RPMI8226 (cell line): ENCODE data around the gene KAZN.

Experiments
- DNase-seq: peaks from one replicate; pipeline ENCODE4 v3.0.0-alpha.2; 2015

KAZN gene

DNA sequence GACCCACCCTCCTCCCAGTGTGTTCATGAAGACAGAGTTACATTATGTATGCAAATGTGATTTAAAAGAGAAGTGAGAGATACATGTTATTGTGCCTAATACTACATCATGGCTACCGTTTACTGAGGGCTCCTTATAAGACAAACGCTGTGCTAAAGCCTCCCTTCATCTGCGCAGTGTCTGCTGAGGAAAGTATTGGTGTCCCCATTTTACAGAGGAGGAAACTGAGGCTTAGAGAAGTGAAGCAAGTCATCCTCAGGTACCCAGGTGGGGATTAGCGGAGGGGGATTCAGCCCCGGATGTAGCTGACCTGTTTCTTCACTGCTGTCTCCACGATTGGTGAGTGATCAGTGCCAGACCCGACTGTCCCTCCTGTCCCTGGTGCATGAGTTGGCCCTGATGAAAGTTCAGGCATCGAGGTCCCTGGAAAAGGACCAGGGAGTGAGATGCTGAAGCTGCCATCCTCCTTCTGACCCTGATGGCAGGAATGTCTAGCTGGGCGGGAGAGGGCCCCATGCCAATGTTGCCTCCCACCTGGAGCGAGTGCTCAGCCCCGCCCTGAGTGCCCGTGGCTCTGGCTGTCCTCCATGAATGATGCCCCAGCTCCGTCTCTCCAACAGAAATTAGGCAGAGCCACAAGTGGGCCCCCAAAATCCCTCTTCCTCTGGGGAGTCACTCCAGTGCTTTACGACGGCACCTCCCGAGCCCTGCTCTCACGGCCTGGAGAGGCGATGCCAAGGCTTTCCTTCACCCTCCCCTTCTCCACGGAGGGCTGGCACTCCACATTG, 204.7 kb downstream of the KAZN start:
- DNase-seq = no peak

DNA sequence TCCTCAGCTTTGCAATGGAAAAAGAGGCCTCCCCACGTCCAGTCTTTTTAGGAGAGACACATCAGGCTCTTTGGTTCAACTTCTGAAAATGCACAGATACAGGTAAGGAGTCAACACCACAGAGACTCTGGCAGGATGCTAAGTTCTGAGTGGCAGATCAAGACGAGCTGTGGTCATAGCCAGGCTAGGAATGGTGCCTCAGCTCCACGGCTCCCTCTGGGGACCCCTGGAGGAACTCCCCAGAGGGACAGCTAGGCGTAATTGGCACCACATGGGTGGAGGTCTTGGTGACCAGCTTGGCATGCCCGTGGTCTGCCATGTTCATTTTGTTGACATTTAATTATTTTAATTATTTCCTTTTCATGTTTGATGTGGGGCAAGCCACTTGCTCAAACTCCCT, 206.1 kb downstream of the KAZN start:
- DNase-seq = peak; percentile 25

- DNase-seq = no peak
These were observed 208.3 kb downstream of the KAZN start for GRCh38 chr1:14806772-14807171.

DNA sequence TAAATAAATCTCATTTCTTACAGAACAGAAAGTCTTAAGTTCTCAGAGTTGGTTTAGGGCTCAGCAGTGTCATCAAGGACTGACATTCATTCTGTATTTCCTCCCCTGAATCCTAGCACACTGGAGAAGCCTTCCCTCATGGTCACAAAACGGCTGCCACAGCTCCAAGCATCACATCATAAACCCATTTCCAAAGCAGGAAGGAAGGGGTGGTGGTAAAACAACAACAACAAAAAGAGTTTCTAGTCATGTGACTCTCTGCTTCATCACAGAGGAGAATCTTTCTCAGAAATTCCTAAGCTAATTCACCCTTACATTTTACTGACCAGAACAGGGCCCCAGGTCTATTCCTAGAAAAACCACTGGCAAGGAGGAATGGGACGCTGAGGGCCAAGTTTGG, 210.3 kb downstream of the KAZN start:
- DNase-seq = no peak

DNA sequence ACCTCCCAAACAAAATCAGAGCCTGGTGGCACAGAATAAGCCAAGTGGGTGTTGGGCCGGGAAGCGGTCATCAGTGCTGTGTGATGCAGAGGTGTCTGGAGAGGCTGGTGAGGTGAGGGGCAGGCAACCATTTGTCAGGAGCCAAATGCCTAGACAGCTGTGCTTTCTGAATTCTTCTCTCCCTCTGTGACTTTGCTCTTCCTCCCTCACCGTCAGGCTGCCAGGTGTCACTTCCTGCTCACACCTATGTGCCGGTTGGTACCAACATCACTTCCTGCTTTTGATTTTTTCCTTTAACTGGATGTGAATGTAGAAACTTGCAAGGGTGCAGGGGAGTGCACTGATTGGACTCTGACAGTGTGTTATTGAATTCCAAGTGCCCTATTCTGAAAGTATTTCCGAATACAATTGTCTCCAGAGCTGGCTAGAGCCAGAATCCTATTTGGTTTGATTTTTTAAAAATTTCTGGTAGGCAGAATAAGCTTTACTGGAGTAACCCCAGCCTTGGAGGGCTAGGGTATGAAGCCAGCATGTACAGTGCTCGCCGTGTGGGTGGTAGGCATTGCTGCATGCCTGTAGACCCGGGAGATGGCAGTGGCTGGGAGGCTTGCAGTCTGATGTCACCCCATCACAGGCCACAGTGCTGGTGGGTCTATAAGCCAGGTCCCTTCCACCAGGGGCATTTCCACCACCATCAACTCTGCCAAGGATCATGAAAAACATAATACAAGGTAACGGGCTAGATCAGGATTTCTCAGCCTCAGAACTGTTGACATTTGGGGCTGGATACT, 210.9 kb downstream of the KAZN start:
- DNase-seq = peak; percentile 12

DNA sequence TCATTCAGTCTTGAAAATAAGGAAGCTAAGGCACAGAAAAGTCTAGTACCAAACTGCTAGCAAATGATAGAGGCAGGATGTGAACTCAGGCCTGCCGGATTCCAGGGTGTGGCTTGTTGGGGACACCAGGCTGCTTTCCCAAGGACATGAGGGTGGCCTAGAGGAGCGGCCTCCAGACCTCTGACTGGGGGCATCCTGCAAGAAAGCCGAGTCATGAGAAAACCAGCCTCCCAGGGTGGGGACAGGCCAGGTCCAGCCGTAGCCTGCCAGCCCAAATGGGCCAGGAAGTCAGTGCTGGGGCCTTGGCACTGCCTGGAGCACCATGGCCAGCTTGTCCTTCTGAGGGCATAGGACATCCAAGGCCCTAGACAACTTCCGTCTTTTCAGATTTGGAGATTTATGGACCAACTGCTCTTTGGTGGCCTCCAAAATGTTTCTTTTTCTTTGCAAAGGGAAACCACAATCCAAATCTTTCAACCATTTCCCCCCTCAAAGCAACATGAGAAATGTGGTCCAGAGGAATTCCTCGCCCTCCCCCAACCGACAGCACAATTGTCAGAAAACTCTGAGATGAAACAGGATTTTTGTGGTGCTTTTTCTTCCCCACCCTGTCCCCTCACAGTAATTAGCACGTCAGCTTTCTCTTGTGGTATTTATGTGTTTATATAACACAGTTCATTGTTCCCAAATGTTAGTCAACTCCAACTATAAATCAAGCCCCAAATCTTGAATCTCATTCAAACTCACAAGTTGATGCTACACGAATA, 212.3 kb downstream of the KAZN start:
- no peak for DNase-seq

- DNase-seq = no peak
These were observed 213.1 kb downstream of the KAZN start for GRCh38 chr1:14811573-14811972.

- no peak for DNase-seq
These were observed 213.7 kb downstream of the KAZN start for GRCh38 chr1:14812189-14812588.

- DNase-seq = no peak
These were observed 216.8 kb downstream of the KAZN start for GRCh38 chr1:14815175-14815877.

GRCh38 chr1:14817223-14818170, 219.0 kb downstream of the KAZN start:
- DNase-seq = no peak

DNA sequence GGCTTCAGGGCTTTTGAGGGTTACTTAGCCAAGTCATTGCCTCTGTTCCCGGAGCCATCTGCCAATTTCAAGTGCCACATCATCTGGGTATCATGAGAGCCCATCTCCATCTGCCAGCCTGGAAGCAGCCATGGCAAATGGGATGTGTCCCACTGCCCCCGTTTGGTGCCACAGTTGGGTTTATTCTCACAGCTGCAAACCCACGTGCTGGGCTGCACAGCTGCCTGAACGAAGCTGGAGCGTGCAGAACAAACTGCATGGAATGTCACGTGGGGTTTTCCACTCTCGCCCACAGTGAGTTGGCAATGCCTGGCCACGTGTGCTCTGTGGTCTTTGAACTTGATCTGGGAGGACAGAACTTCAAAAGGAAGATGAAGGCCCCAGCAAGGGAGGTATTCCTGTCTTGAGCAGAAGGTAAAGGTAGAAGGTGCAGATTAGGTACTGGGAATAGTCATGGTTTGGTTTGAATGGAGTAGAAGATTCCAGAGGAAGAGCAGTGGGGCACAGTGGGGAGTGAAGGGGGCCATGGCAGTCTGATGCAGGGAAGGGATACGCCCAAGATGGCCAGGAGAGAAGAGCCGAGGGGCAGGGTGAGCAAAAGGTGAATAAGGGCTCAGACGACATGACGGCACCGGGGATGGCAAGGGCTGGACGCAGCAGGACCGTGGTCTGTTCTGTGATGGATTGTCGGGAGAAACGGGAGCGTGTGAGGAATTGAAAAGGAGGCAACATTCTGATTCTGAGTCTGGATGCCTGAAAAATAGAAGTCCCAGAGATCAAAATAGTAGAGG, 222.0 kb downstream of the KAZN start:
- no peak for DNase-seq

- DNase-seq = no peak
These were observed 224.0 kb downstream of the KAZN start for GRCh38 chr1:14822493-14822892.

DNA sequence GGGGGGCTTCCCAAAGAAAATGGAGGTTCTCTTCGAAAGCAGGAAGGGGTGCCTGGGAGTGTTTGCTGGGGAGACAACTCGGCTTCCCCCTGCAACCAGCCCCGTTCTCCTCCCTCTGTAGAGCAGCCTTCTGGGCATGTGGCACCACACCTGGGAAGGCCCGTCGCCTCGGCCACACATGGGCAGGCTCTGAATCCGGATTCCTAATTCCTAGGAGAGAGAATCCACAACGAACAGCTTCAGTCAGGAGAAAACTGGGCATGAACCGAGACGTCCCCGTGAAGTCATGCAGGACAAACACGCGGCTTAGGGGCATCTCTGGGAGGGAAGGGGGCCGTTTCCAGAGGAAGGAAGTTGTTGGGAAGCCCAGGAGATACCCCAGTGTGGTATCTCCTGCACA, 224.5 kb downstream of the KAZN start:
- DNase-seq = no peak

GRCh38 chr1:14824314-14824915, 225.9 kb downstream of the KAZN start:
- no peak for DNase-seq

GRCh38 chr1:14825396-14825795, 226.9 kb downstream of the KAZN start:
- no peak for DNase-seq

DNA sequence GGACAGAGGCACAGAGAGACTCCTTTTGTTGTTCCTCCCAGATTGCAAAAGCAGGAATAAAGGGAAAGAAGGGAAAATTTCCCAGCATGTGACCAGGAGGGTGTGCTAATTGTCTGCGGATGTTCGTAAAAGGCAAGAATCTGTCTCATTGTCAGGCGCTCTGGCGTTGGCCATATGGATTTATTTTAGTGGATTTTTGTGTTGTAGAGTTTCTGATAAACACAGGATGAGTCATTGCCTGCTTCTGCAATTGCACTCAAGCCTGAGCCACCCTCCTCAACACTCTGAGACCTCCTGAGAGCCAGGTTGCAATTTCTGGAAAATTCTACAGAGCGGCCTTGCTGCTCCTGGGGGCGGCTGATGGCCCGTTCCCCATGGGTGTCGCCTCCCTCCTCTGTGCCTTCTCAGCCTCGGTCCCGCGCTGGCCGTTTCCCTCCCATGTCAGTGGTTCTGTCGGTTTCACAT, 227.7 kb downstream of the KAZN start:
- DNase-seq = no peak

DNA sequence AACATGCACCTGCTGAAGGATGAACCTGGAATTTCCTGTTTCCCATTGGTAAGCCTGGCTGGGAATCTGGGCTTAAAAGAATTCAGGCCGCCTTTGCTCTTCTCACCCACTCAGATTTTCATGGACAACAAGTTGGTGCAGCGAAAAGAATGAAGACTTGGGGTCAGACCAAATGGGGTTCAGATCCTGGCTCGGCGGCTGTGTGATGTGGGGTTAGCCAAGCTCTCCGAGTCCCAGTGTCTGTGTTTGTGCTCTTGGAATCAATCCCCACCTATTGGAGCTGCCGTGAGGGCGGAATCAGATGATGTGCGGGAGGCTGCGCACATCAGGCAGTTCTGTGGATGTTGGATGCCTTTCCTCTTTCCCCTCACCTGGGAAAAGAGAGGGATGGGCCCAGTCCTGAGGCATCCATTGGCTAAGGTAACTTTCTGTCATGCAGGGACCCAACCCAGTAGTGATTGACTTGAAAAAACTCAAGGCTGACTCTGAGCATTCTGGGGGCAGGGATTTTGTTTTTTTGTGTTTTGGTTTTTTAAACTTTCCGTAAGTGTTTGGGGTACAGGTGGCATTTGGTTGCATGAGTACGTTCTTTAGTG, 228.3 kb downstream of the KAZN start:
- no peak for DNase-seq

GRCh38 chr1:14827870-14828269, 229.4 kb downstream of the KAZN start:
- no peak for DNase-seq

DNA sequence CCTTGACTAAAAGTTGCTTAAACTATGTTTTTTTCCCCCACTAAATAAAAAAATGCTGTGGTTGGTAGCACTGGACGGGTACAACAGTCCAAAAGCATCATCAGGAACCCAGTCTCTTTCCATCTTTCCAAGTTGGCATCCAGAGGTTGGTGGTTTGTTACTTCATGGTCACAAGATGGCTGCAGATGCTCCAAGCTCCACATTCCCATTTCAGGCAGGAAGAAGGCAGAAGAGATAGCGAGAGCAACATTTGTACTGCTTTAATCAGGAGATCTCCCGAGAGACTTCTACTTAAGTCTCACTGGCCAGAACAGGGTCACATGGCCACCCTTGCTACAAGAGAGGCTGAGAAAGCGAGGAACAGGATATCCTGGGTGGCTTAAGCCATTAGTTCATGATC, 230.2 kb downstream of the KAZN start:
- DNase-seq = no peak

DNA sequence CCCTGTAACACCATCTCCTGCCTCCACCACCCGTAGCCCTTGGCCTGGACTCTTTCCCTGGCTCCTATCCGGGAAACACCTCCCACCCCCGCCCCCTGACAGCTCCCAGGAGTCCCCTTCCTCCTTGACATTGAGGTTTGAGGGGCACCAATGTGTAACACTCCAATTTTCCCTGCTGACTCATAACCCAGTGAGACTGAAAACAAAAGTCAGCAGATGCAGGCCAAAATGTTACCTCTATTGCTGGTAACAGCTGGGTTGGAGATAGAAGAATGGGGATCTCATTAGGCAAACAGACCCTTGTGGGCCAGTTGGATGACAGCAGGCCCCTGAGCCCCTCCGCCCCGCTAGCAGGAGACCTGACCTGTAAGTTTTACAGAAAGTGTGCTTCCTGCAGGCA, 237.2 kb downstream of the KAZN start:
- DNase-seq = peak; percentile 56
